GM18505 (cell line): ENCODE measurements around the gene LOXL4.
"Not testable (repeated sequence)": the region's sequence is repeated elsewhere in the genome, so short reads cannot be mapped to it uniquely, and the experiment has no call there.

Source experiments
- ATAC-seq: cut with Tn5 transposase; IDR thresholded peaks from one replicate; pipeline ENCODE4 v1.9.1; 2021; ENCODE audit not compliant: unreplicated experiment
- POLR2A ChIP-seq: IDR thresholded peaks from 4 replicates; pipeline ENCODE4 v1.6.1; 2011; ENCODE audit warnings: borderline replicate concordance; ENCODE audit not compliant: insufficient read depth, insufficient read length; ENCODE audit errors: extremely low read depth

Gene LOXL4

DNA sequence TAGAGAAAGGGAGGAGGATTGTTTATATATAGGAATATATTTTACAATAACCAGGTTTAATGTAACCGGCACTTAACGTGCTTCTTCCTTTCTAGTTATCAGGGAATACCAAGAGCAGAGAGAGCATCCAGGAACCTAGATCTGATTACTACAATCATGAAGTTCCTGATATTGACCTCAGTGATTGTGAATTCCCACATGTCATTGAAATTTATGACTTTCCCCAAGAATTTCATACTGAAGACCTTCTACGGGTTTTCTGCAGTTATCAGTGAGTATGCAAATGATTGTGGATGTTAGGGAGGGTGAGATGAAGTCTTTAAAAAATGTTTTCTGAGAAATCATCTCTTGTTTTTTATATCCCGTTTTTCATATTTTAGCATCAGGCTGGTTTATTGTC lies 36.6 kb downstream of the LOXL4 start:
- no peak for TF ChIP-seq POLR2A
- ATAC-seq: no peak

DNA sequence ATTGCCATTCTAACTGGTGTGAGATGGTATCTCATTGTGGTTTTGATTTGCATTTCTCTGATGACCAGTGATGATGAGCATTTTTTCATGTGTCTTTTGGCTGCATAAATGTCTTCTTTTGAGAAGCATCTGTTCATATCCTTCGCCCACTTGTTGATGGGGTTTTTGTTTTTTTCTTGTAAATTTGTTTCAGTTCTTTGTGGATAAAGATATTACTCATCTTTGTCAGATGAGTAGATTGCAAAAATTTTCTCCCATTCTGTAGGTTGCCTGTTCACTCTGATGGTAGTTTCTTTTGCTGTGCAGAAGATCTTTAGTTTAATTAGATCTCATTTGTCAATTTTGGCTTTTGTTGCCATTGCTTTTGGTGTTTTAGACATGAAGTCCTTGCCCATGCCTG lies 39.7 kb downstream of the LOXL4 start:
- ATAC-seq: not testable (repeated sequence)

DNA sequence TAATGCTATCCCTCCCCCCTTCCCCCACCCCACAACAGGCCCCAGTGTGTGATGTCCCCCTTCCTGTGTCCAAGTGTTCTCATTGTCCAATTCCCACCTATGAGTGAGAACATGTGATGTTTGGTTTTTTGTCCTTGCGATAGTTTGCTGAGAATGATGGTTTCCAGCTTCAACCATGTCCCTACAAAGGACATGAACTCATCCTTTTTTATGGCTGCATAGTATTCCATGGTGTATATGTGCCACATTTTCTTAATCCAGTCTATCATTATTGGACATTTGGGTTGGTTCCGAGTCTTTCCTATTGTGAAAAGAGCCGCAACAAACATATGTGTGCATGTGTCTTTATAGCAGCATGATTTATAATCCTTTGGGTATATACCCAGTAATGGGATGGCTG lies 40.3 kb downstream of the LOXL4 start:
- not testable (repeated sequence) for ATAC-seq

DNA sequence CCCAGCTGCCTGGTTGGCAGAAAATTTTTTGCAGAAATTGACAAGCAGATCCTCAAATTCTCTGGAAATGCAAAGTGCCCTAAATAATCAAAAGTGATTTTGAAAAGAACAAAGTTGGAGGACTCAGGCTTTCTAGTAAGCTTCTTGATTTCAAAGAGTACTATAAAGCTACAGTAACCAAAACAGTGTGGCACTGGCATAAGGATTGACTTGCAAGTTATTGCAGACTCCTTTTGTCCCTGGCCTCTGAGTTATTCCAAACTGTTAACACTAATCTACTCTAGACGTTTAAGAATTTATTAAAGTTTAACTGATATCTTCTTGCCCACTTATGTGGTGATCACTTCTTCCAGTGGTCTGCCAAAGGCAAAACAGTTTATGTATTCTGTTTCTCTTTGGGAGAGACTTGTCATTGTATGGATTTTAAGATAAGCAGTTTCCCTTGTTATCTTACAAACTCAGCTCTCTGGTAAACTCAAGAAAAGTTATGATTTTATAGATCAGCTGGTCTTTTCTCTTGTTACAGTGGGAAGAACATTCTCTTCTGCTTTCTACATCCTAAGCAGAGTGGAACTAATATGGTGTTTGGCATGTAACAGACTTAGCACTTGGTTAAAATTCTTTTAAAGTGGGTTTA lies 41.4 kb downstream of the LOXL4 start:
- no peak for ATAC-seq
- TF ChIP-seq POLR2A: no peak

DNA sequence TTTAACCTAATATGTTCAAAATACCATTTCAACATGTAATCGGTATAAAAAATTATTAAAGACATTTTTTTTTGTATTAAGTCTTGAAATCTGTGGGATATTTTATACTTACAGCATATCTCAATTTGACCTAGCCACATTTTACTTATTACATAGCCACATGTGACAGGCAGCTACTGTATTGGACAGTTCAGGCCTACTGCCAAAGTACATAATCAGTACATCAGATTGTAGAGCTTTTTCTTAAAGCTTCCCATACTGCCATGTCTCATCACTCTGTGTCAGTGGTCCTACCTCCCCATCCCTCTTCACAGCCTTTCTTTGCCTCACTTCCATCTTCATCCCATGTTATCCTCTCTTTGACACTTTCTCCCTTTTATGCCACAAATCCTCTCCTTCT lies 43.0 kb downstream of the LOXL4 start:
- TF ChIP-seq POLR2A: no peak
- no peak for ATAC-seq

DNA sequence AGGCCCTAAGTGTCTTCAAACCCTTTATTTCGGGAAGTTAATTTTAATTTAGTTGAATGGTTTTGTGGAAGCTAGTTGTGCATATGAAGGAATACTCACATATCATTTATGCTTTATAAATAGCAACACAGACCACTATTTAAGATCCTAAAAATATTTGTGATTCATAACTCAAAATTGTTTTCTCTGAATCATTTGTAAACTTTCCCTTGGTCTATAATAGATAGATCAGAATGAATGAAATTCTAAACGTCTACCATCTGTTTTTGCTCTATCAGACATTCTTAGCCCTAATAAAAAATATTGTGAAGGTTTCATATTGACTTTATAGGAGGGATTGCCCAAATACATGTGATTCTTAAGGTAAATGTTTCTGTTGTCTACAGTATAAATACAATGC lies 43.5 kb downstream of the LOXL4 start:
- no peak for TF ChIP-seq POLR2A
- ATAC-seq: no peak

DNA sequence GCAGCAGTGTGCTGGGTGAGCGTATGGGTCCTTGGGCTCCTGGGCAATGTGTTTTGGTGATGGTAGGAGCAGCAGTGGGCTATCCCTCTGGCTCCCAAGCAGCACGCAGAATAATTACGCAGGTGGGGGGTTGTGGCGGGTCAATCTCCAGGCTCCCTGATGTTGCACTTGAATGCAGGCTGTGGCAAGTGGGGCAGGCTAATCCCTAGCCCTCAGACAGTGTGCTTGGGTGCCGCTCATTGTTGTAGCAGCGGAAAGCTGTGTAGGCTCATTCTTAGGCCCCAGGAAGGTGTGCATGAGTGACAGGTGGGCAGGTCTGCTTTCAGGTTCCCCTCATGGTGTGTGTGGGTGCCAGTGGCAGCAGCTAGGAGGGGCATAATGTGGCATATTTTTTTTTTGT lies 44.1 kb downstream of the LOXL4 start:
- no peak for ATAC-seq
- no peak for TF ChIP-seq POLR2A

DNA sequence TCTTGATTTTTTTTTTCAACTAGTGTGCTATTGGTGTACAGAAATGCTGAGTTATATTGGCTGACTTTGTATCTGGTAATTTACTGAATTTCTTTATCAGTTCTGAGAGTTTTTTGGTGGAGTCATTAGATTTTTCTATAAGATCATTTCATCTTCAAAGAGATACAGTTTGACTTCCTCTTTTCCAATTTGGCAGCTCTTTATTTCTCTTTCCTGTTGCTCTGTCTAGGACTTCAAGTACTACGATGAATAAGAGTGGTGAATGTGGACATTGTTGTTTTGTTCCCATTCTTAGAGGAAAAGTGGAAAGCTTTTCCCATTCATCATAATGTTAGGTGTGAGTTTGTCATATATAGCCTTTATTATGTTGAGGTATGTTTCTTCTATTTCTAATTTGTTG lies 50.2 kb downstream of the LOXL4 start:
- no peak for TF ChIP-seq POLR2A
- ATAC-seq: no peak

DNA sequence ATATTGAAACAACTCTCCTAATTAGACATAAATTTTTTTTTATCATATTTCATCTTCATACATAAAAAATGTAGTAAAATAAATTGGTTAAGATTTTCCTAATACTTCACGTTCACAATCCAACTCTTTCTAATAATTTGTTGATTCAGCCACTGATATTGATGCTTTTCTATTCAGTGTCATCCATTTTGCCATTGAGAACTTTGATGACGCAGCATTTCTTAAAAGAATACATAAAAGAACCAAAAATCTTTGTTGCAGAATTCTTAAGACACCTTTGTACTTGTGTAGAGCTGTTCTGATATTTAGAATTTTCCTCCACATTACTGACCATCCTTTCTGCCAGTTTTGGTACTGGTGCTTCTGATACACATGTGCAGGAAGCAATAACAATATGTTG lies 52.6 kb downstream of the LOXL4 start:
- no peak for ATAC-seq
- TF ChIP-seq POLR2A: no peak

DNA sequence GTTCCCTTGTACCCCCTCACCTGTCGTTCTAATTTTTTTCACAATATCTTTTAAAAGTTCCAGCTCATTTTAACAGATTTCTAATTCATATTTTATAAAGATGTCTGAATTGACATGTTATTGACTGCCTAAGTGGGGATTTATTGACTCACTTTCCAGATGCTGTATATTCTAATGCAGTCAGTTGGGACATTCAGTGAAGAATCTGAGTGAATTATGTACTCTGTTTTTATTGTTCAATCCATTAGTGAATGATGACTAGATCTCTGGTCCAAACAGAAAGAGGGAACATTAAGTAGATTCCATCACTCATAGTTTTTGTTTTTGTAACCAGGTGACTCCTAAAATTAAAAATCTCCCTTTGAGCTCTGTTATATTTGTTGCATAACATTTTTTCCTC lies 54.3 kb downstream of the LOXL4 start:
- TF ChIP-seq POLR2A: no peak
- ATAC-seq: no peak

DNA sequence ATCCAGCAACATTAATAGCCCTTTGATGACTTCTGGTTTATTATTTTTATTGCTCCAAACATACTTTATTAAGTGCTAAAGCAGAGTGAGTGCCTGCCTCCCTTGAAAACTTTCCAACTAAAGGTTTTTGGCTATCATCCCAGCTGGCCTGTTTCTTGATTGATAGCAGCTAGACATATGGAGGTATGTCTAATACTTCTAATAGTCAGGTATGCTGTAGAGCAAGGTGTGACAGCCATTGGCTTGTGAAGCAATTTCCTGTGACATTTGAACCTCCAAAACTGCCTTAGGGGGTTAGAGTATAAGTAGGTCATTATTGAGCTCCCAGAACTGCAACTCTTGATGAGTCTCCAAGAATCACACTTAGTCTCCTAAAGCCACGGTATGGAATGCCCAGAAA lies 55.8 kb downstream of the LOXL4 start:
- ATAC-seq: no peak
- no peak for TF ChIP-seq POLR2A

DNA sequence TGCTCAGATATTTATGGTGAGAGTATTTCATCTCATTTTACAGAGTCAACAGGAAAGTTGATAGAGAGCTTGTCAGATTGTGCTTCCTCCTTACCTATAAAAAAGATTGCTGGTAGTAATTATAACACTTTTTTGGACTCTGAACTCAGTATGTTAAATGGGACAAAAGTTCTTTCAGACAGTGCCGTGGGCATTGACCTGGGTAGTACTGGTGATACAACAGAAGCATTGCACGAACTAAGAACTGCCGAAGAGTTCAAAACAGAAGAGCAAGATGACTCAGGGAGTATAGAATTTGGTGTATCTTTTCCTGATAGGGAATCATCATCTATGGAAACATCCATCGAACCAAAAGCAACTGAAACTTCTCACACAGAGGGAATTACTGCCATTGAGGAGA lies 58.6 kb downstream of the LOXL4 start:
- TF ChIP-seq POLR2A: no peak
- ATAC-seq: no peak

DNA sequence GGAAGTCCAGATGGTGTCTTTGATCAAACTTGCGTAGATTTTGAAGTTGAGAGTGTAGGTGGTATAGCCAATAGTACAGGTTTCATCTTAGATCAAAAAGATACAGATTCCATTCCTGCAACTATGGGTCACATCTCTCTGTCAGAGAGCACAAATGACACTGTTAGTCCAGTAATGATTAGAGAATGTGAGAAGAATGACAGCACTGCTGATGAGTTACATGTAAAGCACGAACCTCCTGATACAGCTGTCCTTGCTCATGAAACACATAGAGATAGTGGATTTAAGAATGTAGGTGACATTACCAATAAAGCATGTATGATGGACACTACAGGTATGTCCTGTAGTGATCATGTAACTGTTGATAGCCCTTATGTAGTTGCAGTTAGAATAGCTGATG lies 59.1 kb downstream of the LOXL4 start:
- TF ChIP-seq POLR2A: no peak
- ATAC-seq: no peak

DNA sequence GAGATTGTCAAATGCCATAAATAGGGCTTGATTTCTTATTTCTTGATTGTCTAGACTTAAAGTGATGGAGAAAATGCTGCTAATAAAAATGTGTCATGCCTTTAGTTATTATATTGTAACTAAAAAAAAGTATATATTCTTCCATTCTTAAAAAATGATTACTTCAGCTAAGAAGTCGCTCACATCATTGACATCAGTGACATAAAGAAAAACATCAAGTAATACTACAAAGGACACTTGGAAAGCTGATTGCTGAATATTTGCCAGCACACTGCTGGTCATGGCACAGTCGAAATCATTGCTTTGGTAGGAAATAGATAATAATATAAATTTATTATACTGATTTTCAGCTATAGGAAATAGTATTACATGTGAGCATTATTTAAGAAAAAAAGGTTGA lies 62.6 kb downstream of the LOXL4 start:
- TF ChIP-seq POLR2A: no peak
- ATAC-seq: no peak

DNA sequence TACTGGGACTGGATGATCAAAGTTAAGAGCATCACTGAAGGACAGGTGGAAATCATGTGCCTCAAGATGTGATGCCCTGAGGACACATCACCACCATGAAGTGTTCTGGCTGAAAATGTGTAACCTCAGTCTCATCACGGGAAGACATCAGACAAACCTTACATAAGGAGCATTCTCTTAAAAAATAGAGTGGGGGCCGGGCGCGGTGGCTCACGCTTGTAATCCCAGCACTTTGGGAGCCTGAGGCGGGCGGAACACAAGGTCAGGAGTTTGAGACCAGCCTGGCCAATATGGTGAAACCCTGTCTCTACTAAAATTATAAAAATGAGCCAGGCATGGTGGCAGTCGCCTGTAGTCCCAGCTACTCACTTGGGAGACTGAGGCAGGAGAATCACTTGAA lies 65.6 kb downstream of the LOXL4 start:
- TF ChIP-seq POLR2A: no peak
- ATAC-seq: no peak
